HepG2 (cell line): ENCODE measurements around the gene TEX19. TPM values are rescaled to one million over a fixed set of nuclear protein-coding genes. Genes with fewer than 3 reads are reported as not detected.

Experiments used
- ATF7 ChIP-seq, 2 experiments: fragments of 450-650 bp in 1 of 2; sonication (generic) in 1 of 2; formaldehyde crosslinking in 1 of 2; IDR thresholded peaks; 2 replicates each; pipeline versions ENCODE4 v1.4.0 to v1.6.1; 2016 to 2020; ENCODE audit warnings: antibody characterized with exemption in 1 of 2, mild to moderate bottlenecking in 1 of 2, missing genetic modification reagents in 1 of 2
- E2F2 ChIP-seq: sonication (generic); formaldehyde crosslinking; IDR thresholded peaks from 2 replicates; pipeline ENCODE4 v1.4.0; 2020; ENCODE audit warnings: missing genetic modification reagents, borderline replicate concordance
- GRHL1 ChIP-seq: sonication (generic); formaldehyde crosslinking; conservative IDR thresholded peaks from 2 replicates; pipeline ENCODE4 v1.8.0; 2022; ENCODE audit warnings: missing genetic modification reagents
- HNF4G ChIP-seq, 2 experiments: sonication (generic) in 1 of 2; formaldehyde crosslinking in 1 of 2; IDR thresholded peaks; 2 replicates each; pipeline versions ENCODE4 v1.4.0 to v1.6.1; 2011 to 2020; ENCODE audit warnings: borderline replicate concordance in 2 of 2, low read depth in 2 of 2, mild to moderate bottlenecking in 2 of 2, low read length in 1 of 2, missing genetic modification reagents in 1 of 2, moderate library complexity in 1 of 2
- MIXL1 ChIP-seq: IDR thresholded peaks from 2 replicates; pipeline ENCODE4 v1.6.1; 2016
- REL ChIP-seq: sonication (generic); formaldehyde crosslinking; conservative IDR thresholded peaks from 2 replicates; pipeline ENCODE4 v1.8.0; 2022; ENCODE audit warnings: mild to moderate bottlenecking, missing genetic modification reagents, moderate library complexity
- SMARCC2 ChIP-seq: fragments of 450-650 bp; IDR thresholded peaks from 2 replicates; pipeline ENCODE4 v1.6.1; 2017; ENCODE audit warnings: antibody characterized with exemption, mild to moderate bottlenecking
- SRSF9 ChIP-seq: fragments of 200-400 bp; formaldehyde crosslinking; IDR thresholded peaks from 2 replicates; pipeline ENCODE4 v1.6.1; 2018; ENCODE audit warnings: borderline replicate concordance, mild to moderate bottlenecking, low read depth, low read length; ENCODE audit not compliant: insufficient read depth, poor library complexity, severe bottlenecking
- TP53 ChIP-seq: sonication (generic); formaldehyde crosslinking; conservative IDR thresholded peaks from 2 replicates; pipeline ENCODE4 v1.4.0; 2020; ENCODE audit warnings: missing genetic modification reagents
- YY1 ChIP-seq: IDR thresholded peaks from 2 replicates; pipeline ENCODE4 v1.6.1; 2011; ENCODE audit warnings: low read length, low read depth, moderate library complexity, mild to moderate bottlenecking; ENCODE audit not compliant: insufficient read depth, insufficient replicate concordance
- ZFP90 ChIP-seq: sonication (generic); formaldehyde crosslinking; IDR thresholded peaks from 2 replicates; pipeline ENCODE4 v1.8.0; 2022; ENCODE audit warnings: missing genetic modification reagents, mild to moderate bottlenecking, inconsistent platforms, borderline replicate concordance
- ZNF468 ChIP-seq: sonication (generic); formaldehyde crosslinking; IDR thresholded peaks from 2 replicates; pipeline ENCODE4 v1.8.0; 2022; ENCODE audit warnings: mild to moderate bottlenecking, moderate library complexity, missing genetic modification reagents
- ZNF605 ChIP-seq: sonication (generic); formaldehyde crosslinking; IDR thresholded peaks from 2 replicates; pipeline ENCODE4 v1.8.0; 2022; ENCODE audit warnings: mild to moderate bottlenecking, missing genetic modification reagents
- ZNF607 ChIP-seq: sonication (generic); formaldehyde crosslinking; IDR thresholded peaks from 2 replicates; pipeline ENCODE4 v1.5.1; 2020; ENCODE audit warnings: missing genetic modification reagents, mild to moderate bottlenecking, borderline replicate concordance
- ZNF775 ChIP-seq: sonication (generic); formaldehyde crosslinking; IDR thresholded peaks from 2 replicates; pipeline ENCODE4 v1.4.0; 2020; ENCODE audit warnings: missing genetic modification reagents, mild to moderate bottlenecking, moderate library complexity, borderline replicate concordance
- polyA plus RNA-seq, 8 experiments: library from polyadenylated mRNA; depleted of rRNA in 3 of 8; stranded (reverse) in 7 of 8; unstranded in 1 of 8; fragments of >200 nt; fragmentation: Illumina TruSeq in 4 of 8; extraction: Trizol in 4 of 8; gene quantifications; 2 replicates each; pipeline versions ENCODE4 v1.2.1 to v1.2.3, GENCODE V29; 2011 to 2016; ENCODE audit warnings: low read depth in 4 of 8, missing spikeins in 1 of 8, mixed read lengths in 1 of 8; ENCODE audit not compliant: insufficient read depth in 1 of 8
- total RNA-seq, 5 experiments: library from RNA; depleted of rRNA; stranded (reverse); fragments of >200 nt; fragmentation: Illumina TruSeq; extraction: Trizol; gene quantifications; 2 replicates each; pipeline ENCODE4 v1.2.3, GENCODE V29; 2016; ENCODE audit warnings: low read depth in 1 of 5
- TF ChIP-seq, protein P1 (sequence below): sonication (generic); formaldehyde crosslinking; IDR thresholded peaks from 2 replicates; pipeline ENCODE4 v1.4.0; 2020; ENCODE audit warnings: mild to moderate bottlenecking, missing genetic modification reagents
- TF ChIP-seq, protein P2 (sequence below): sonication (generic); formaldehyde crosslinking; IDR thresholded peaks from 2 replicates; pipeline ENCODE4 v1.5.0; 2020; ENCODE audit warnings: missing genetic modification reagents
- TF ChIP-seq, protein P3 (sequence below): sonication (generic); formaldehyde crosslinking; IDR thresholded peaks from 2 replicates; pipeline ENCODE4 v1.8.0; 2022; ENCODE audit warnings: mild to moderate bottlenecking, missing genetic modification reagents, moderate library complexity

Gene TEX19
- total and polyA plus RNA-seq, 2 of the 13 experiments (the other 11 are each of a cell fraction or from before 2014, with no cell fraction given) = 1.3 to 6.0 TPM

DNA sequence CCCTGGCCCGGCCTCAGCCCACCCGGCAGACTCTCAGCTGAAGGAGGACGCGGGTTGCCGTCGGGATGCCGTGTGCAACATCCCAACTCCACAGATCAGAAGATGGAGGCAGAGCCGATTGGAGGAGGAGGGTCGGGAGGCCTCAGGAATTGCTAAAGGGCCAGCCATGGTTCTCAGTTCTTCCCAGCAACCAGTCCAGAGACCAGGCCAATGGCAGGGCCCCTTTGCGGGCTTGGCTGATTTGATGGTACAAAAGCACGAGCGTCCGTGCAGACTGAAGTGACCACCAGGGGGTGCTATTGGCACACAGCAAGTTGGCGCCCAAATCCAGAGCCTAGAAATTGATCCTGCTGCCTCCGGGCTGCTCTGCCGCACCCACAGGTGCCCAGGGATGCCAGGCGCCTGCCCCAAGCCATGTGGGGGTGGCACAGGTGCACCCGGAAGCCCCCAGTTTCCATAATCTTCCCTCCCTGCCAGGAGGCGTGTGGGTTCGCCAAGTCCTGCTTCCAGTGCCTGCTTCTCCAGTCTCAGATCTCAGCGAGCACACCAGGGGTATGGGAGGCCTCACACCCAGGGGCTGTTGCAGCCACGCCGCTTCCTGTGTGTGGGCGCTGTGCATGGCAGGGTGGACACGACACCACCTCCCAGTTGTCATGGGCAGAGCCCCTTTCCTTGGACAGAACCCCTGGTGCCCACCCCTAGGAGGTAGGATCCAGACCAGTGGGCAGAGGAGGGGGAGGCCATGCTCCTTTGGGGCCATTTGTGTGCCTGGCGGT is 7.1 kb upstream of the TEX19 start (continued):
- TF ChIP-seq SRSF9 = no peak
- TF ChIP-seq, protein P1, sequence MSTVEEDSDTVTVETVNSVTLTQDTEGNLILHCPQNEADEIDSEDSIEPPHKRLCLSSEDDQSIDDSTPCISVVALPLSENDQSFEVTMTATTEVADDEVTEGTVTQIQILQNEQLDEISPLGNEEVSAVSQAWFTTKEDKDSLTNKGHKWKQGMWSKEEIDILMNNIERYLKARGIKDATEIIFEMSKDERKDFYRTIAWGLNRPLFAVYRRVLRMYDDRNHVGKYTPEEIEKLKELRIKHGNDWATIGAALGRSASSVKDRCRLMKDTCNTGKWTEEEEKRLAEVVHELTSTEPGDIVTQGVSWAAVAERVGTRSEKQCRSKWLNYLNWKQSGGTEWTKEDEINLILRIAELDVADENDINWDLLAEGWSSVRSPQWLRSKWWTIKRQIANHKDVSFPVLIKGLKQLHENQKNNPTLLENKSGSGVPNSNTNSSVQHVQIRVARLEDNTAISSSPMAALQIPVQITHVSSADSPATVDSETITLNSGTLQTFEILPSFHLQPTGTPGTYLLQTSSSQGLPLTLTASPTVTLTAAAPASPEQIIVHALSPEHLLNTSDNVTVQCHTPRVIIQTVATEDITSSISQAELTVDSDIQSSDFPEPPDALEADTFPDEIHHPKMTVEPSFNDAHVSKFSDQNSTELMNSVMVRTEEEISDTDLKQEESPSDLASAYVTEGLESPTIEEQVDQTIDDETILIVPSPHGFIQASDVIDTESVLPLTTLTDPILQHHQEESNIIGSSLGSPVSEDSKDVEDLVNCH = no peak
- no peak for TF ChIP-seq ZFP90
- no peak for TF ChIP-seq SMARCC2
- TF ChIP-seq, protein P2, sequence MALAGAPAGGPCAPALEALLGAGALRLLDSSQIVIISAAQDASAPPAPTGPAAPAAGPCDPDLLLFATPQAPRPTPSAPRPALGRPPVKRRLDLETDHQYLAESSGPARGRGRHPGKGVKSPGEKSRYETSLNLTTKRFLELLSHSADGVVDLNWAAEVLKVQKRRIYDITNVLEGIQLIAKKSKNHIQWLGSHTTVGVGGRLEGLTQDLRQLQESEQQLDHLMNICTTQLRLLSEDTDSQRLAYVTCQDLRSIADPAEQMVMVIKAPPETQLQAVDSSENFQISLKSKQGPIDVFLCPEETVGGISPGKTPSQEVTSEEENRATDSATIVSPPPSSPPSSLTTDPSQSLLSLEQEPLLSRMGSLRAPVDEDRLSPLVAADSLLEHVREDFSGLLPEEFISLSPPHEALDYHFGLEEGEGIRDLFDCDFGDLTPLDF = no peak; the same call in 1 of the 2 replicates
- no peak for TF ChIP-seq MIXL1
- no peak for TF ChIP-seq GRHL1 (CRISPR knock-in tag)
- 0 out of 2 replicates have a peak, but pooled peaks have one; percentile 59 for TF ChIP-seq ZNF775
- TF ChIP-seq, protein P3, sequence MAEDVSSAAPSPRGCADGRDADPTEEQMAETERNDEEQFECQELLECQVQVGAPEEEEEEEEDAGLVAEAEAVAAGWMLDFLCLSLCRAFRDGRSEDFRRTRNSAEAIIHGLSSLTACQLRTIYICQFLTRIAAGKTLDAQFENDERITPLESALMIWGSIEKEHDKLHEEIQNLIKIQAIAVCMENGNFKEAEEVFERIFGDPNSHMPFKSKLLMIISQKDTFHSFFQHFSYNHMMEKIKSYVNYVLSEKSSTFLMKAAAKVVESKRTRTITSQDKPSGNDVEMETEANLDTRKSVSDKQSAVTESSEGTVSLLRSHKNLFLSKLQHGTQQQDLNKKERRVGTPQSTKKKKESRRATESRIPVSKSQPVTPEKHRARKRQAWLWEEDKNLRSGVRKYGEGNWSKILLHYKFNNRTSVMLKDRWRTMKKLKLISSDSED = no peak
- TF ChIP-seq ZNF468 (CRISPR knock-in tag) = no peak
- TF ChIP-seq E2F2 (CRISPR knock-in tag) = no peak
- peak; percentile 78 for TF ChIP-seq YY1
- TF ChIP-seq HNF4G (IDR thresholded peaks at IDR 0.05; ENCODE audit: borderline replicate concordance, low read depth, low read length) = peak; percentile 10; the same call in 1 of the 2 replicates
- no peak for TF ChIP-seq HNF4G (CRISPR knock-in tag; IDR thresholded peaks at IDR 0.05; ENCODE audit: borderline replicate concordance, low read depth)
- TF ChIP-seq ZNF605 (CRISPR knock-in tag) = peak; percentile 53; the same call in 1 of the 2 replicates
- TF ChIP-seq ATF7 (IDR thresholded peaks at IDR 0.05) = no peak
- TF ChIP-seq ATF7 (CRISPR knock-in tag; IDR thresholded peaks at IDR 0.05) = no peak
- TF ChIP-seq TP53 (CRISPR knock-in tag) = 0 out of 2 replicates have a peak, but pooled peaks have one; percentile 46
- TF ChIP-seq REL = peak; percentile 30; the same call in 1 of the 2 replicates
- peak; percentile 75; the same call in 1 of the 2 replicates for TF ChIP-seq ZNF607
